HuH-7 (cell line): ENCODE data around the gene SPATA12.
A peak's percentile ranks its signal among the peaks of the same experiment; 100 is the strongest.

Experiments
- DNase-seq: peaks from one replicate; pipeline ENCODE4 v3.0.0; 2011; ENCODE audit warnings: low spot score

Gene SPATA12

GRCh38 chr3:57060089-57060821 lies at the start of gene SPATA12:
Gene SPATA12 (plus strand): TSS chr3:57060664. CDS start chr3:57073695, 13,031 bp downstream.
- DNase-seq = peak; percentile 17

- no peak for DNase-seq
These were observed 49.4 kb upstream of the SPATA12 start for GRCh38 chr3:57011022-57011421.

- DNase-seq = no peak
These were observed 47.6 kb upstream of the SPATA12 start for GRCh38 chr3:57012847-57013246.

- DNase-seq = no peak
These were observed 45.1 kb upstream of the SPATA12 start for GRCh38 chr3:57015350-57015729.

- no peak for DNase-seq
These were observed 44.6 kb upstream of the SPATA12 start for GRCh38 chr3:57015912-57016311.

DNA sequence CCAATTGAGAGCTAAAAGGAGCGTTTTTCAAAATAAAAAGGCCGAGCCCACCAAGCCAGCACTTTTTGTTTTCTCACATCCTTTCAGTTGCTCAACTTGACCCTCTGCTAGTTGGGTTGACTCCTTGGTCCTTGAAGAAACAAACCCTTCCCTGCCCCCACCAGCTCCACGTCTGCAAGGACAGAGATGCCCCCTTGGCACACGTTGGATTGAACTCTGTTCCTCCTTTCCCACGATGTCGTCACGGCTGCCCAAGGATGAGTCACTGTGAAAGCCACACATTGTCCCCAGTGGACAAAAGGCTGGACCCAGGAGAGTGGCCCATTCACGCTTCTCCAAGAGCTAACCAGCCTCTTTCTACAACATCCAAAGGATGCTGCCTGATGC lies 43.0 kb upstream of the SPATA12 start:
- no peak for DNase-seq

DNA sequence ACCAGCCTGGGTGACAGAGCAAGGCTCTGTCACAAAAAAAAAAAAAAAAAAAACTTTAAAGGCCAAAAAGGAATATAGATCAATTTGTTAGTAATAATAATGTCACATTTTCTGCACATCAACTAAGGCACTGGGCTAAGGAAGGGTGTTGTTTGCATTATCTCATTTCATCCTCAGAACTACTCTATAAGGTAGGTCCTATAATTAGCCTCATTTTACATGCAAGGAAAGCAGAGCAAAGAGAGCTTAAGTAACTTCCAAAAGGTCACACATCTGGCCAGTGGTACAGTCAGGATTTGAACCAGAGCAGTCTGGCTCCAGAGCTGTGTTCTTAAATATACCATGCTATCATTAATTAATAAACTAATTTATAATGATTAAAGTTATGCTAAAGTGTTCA lies 42.2 kb upstream of the SPATA12 start:
- DNase-seq = no peak

- DNase-seq = no peak
These were observed 41.4 kb upstream of the SPATA12 start for GRCh38 chr3:57019057-57019456.

- DNase-seq = no peak
These were observed 35.2 kb upstream of the SPATA12 start for GRCh38 chr3:57025237-57025636.

GRCh38 chr3:57026944-57027343 lies 33.5 kb upstream of the SPATA12 start:
- no peak for DNase-seq

DNA sequence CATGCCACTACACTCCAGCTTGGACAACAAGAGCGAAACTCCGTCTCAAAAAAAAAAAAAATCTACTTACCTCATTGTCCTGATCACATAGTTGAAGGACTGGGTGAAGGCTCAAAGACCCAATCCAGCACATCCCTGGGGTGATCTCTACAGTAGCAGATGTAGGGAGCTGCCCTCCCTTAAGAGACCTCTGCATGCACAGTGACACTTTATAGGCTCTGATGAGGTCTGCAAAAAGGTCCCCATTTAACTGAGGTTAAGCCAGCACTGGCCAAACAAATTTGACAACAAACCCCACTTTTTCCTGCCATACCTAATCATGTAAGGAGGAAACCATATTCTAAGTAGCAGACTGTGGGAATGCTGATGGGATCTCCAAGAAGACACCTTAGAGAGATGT lies 31.1 kb upstream of the SPATA12 start:
- no peak for DNase-seq

DNA sequence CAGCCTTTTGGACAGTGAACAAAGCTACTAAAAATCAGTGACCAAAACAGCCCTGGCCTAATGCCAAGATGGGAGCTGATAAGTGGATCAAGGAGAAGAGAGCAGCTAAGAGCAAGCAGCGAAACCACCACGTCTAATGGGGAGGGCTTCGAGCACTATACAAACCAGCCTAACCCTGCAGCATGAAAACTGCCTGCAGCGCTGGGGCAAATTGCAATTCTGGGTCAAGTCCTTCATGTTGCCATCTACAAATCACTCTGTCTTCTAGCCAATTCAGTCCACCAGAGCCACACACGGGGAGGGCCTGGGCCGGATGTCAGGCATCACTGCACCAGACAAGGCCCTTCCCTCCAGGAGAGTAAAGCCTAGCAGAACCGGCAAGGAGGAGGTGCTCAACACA lies 30.5 kb upstream of the SPATA12 start:
- no peak for DNase-seq

- DNase-seq = no peak
These were observed 29.7 kb upstream of the SPATA12 start for GRCh38 chr3:57030721-57031120.

GRCh38 chr3:57031631-57032541 lies 28.6 kb upstream of the SPATA12 start:
- no peak for DNase-seq

- DNase-seq = no peak
These were observed 23.5 kb upstream of the SPATA12 start for GRCh38 chr3:57036952-57037351.

DNA sequence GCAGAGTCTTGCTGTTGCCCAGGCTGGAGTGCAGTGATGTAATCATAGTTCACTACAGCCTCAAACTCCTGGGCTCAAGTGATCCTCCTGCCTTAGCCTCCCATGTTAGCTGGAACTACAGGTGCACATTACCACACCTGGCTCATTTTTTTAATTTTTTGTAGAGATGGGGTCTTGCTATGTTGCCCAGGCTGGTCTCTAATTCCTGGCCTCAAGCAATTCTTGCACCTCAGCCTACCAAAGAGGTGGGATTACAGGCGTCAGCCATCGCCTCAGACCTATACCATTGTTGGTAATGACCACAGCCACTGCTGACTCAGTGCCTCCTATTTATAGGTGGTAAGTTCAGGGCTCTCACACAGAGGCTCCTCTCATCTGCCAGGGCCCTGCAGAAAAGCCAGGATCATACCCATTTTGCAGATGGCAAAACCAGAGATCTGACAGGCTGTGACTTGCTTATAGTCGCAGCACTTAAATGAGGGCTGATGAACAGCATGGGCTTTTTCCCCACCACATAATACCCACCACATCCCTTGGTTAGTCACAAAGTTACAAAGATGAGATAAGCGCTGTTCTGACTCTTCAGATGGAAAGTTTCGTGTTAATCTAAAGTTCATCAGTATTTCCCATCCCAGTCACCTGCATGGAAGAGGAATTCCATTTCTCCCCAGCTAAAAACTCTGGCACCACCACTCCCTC lies 21.8 kb upstream of the SPATA12 start:
- no peak for DNase-seq

- no peak for DNase-seq
These were observed 18.8 kb upstream of the SPATA12 start for GRCh38 chr3:57041674-57042073.

DNA sequence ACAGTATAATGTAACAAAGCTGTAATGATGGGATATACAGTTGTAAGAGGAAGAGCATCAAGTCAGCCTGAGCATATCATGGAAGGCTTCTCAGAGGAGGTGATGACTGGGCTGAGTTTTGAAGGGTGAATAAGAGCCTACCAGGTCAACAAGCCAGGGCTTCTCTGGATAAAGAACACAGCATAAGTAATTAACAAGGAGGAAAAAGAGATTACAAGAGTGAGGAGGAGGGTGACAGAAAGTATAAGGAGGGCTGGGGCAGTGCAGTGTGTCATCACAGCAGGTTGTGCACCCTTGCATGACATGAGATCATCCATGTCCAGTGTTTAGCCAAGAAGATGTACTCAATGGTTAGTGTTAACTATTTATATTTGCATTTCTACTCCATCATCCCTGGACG lies 16.9 kb upstream of the SPATA12 start:
- no peak for DNase-seq

GRCh38 chr3:57046101-57046765 lies 14.2 kb upstream of the SPATA12 start:
- no peak for DNase-seq

DNA sequence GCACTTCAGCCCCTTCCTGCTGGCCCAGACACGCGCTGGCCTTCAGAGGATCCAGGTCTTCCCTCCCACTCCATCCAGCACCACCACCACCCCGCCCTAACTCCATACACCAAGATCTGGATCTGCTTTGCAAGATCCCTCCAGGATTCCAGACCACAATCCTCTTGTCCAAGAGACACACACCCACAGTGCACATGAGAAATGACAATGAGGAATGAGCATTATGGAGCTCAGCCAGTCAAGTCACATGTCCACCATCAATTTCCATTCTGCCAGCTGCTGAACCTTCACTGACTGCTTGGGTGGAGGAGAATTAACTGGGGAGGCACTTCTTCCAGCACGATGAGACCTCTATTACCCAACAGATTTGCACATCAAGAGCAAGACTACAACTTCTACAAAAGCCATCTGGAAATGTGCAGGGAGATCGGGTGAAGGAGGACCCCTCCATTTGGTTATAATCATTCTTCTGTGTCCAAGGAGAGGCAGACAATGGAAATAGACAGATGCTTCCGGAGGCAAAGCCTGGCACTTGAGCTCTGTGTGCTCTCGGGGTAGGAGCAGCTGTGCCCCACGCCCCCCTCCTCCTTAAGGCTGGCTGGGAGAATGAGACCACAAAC lies 12.3 kb upstream of the SPATA12 start:
- DNase-seq = no peak

GRCh38 chr3:57048728-57049127 lies 11.7 kb upstream of the SPATA12 start:
- DNase-seq = no peak

DNA sequence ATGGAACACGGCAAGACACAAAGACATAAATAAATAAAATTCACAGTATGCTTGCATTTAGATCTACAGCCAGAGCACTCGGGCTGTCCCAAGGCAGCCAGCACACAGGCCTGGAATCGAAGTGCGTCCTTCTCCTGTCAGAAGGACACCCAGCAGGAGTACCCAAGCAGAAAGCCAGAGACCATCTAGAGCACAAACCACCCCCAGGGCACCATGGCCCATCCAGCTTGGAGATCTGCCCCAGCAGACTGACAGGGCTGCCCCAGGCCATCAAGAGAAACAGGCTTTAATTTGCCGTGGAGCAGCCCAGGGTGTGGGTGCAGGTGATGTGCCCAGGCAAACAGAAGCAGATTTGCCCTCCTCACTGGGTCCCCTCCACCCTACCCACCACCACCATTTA lies 7.8 kb upstream of the SPATA12 start:
- DNase-seq = no peak
